ENCODE measurements around the gene RBM28.

RBM28 gene

DNA sequence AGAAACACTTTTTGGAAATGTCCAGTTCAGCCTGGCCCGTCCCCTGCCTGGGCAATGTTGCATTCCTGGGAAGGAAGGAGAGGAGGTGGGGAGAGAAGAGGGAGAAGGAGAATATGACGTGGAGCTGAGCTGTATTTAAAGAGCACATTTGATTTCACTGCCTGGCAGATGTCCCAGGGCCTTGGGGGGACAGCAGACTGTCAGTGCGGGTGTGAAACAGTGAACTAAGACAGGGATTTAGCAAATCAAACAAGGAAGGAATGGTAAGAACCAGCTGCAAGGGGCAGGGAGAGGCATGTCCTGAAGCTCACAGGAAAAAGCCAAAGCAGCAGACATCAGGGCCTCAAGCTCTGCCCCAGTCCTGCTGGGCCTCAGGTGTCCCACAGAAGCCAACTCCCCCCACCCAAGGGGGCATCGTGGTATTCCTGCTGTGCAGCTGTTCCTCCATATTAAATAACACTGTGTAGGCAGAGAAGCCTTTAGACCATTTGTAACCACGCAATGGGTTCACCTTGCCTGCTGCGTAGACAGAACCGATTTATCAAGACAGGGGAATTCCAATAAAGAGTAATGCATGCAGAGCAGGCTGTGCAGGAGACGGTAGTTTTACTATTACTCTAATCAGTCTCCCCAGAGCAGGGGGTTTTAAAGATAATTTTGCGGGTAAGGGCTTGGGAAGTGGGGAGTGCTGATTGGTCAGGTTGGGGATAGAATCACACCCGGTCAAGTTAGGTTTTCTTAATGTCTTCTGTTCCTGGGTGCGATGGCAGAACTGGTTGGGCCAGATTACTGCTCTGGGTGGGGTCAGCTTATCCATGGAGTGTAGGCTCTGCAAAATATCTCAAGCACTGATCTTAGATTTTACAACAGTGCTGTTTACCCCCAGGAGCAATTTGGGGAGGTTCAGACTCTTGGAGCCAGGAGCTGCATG, 84.3 kb downstream of the RBM28 start:
- DNase-seq (ENCODE audit: low read depth), result no peak

DNA sequence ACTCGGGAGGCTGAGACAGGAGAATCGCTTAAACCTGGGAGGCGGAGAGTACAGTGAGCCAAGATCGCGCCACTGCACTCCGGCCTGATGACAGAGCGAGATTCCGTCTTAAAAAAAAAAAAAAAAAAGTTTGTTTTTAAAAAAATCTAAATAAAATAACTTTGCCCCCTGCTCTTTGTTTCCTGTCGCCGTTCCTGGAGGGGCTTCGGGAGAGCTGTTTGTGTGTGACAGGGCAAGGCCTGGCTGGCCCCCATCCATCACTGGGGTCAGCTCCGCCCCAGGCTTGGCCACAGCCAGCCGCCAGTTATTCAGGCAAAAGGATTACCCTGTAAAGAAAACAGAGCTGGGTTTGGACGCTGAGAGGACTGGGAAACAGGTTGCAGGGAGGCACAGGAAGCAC, 86.2 kb downstream of the RBM28 start:
- DNase-seq (ENCODE audit: low read depth), result no peak

DNA sequence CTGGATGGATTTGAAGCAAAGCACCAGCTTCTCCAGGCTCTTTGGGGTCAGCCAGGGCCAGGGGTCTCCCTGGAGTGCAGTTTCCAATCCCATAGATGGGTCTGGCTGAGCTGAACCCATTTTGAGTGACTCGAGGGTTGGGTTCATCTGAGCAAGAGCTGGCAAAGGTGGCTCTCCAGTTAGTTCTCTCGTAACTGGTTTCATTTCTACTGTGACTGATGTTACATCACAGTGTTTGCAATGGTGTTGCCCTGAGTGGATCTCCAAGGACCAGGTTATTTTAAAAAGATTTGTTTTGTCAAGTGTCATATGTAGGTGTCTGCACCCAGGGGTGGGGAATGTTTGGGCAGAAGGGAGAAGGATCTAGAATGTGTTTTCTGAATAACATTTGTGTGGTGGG, 88.4 kb downstream of the RBM28 start:
- no peak for DNase-seq (ENCODE audit: low read depth)

DNA sequence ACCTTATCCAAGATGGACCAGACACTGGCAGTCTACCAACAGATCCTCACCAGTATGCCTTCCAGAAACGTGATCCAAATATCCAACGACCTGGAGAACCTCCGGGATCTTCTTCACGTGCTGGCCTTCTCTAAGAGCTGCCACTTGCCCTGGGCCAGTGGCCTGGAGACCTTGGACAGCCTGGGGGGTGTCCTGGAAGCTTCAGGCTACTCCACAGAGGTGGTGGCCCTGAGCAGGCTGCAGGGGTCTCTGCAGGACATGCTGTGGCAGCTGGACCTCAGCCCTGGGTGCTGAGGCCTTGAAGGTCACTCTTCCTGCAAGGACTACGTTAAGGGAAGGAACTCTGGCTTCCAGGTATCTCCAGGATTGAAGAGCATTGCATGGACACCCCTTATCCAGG, 89.2 kb downstream of the RBM28 start:
- no peak for DNase-seq (ENCODE audit: low read depth)

DNA sequence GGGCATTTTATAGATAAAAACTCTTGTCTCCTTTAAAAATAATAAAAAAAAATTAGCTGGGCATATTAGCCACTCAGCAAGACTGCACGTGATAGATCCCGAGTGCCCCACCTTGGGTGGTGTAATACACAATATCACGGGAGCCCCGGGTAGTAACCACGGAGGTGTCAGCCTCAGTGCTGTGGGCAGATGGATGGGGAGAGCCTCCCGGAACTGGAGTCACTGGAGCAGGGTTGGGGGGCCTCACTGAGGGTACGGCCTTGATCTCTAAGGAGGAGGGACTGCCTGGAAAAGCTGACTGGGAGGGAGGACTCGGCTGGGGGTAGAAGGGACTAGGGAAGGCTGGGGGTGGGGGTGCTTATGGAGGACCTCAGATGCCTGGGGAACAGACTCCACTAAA, 90.0 kb downstream of the RBM28 start:
- DNase-seq (ENCODE audit: low read depth), result no peak

DNA sequence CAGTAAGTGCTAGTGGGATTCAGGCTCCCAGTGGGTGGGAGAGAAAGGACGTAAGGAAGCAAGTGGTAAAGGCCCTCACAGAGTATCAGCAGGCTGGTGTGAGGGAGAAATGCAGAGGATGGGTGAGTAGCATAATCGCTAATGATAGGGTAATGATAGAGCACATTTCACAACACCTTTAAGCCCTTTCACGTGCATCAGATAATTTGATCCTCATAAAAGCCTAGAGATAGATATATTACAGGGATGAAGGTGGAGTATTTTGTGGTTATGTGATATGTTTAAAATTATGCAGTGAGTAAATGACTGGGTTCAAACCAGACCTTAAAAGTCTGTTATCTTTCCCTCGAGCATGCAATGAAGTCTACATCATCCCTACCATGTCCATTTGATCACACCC, 92.4 kb downstream of the RBM28 start:
- no peak for DNase-seq (ENCODE audit: low read depth)

All from ELR (cell line).